Loucy (cell line): ENCODE data around the gene GDPD3.

Experiments
- H2AFZ ChIP-seq: fragments of 200-600 bp; sonication (generic); 2 replicates; pipeline ENCODE4 v1.6.0; 2016; ENCODE audit warnings: antibody characterized with exemption, mild to moderate bottlenecking, low read length, moderate library complexity
- H3F3A ChIP-seq: fragments of 200-600 bp; 2 replicates; pipeline ENCODE4 v1.6.0; 2016; ENCODE audit warnings: antibody characterized with exemption, low read depth, mild to moderate bottlenecking
- H3K27me3 ChIP-seq: fragments of 200-600 bp; sonication (generic); 2 replicates; pipeline ENCODE4 v1.6.1; 2014; ENCODE audit warnings: low read length, mild to moderate bottlenecking; ENCODE audit not compliant: insufficient read depth, poor library complexity, severe bottlenecking
- H3K36me3 ChIP-seq: fragments of 200-600 bp; sonication (generic); 2 replicates; pipeline ENCODE4 v1.6.1; 2016; ENCODE audit warnings: low read length; ENCODE audit not compliant: insufficient read depth
- H3K4me1 ChIP-seq: fragments of 200-600 bp; sonication (generic); 2 replicates; pipeline ENCODE4 v1.5.1; 2014; ENCODE audit warnings: low read length, mild to moderate bottlenecking; ENCODE audit not compliant: insufficient read depth, poor library complexity, severe bottlenecking
- H3K4me2 ChIP-seq: fragments of 200-600 bp; sonication (generic); 2 replicates; pipeline ENCODE4 v1.6.0; 2014; ENCODE audit warnings: antibody characterized with exemption, low read length, low read depth, mild to moderate bottlenecking; ENCODE audit not compliant: poor library complexity, severe bottlenecking
- H3K4me3 ChIP-seq: fragments of 200-600 bp; sonication (generic); 2 replicates; pipeline ENCODE4 v1.5.1; 2014; ENCODE audit warnings: low read length, mild to moderate bottlenecking, mixed read lengths; ENCODE audit not compliant: poor library complexity, severe bottlenecking
- H3K79me2 ChIP-seq: fragments of 200-600 bp; sonication (generic); 2 replicates; pipeline ENCODE4 v1.6.1; 2014; ENCODE audit warnings: low read length; ENCODE audit not compliant: insufficient read depth
- H3K9ac ChIP-seq: fragments of 200-600 bp; sonication (generic); 2 replicates; pipeline ENCODE4 v1.6.0; 2014; ENCODE audit warnings: mild to moderate bottlenecking, low read depth, low read length, moderate library complexity; ENCODE audit not compliant: poor library complexity, severe bottlenecking
- H3K9me2 ChIP-seq: fragments of 200-600 bp; sonication (generic); replicated peaks from 2 replicates; pipeline ENCODE4 v1.6.1; 2016; ENCODE audit warnings: low read depth, low read length, mixed read lengths
- H3K9me3 ChIP-seq: fragments of 200-600 bp; sonication (generic); 2 replicates; pipeline ENCODE4 v1.6.1; 2014; ENCODE audit warnings: mild to moderate bottlenecking, antibody characterized with exemption, low read length, low read depth; ENCODE audit not compliant: insufficient read depth
- H4K20me1 ChIP-seq: fragments of 200-600 bp; sonication (generic); 2 replicates; pipeline ENCODE4 v1.6.0; 2014; ENCODE audit warnings: antibody characterized with exemption, low read length, mild to moderate bottlenecking; ENCODE audit not compliant: insufficient read depth, poor library complexity, severe bottlenecking
- CTCF ChIP-seq: fragments of 200-600 bp; sonication (generic); conservative IDR thresholded peaks from 2 replicates; pipeline ENCODE4 v1.5.1; 2014; ENCODE audit warnings: mild to moderate bottlenecking, antibody characterized with exemption, low read length
- EZH2phosphoT487 ChIP-seq: fragments of 200-600 bp; IDR thresholded peaks from 2 replicates; pipeline ENCODE4 v1.6.1; 2018; ENCODE audit warnings: antibody characterized with exemption, mild to moderate bottlenecking, moderate library complexity, borderline replicate concordance

GDPD3 gene

GRCh38 chr16:30104090-30104489 lies 9.2 kb downstream of the GDPD3 start:
- H3K27me3 ChIP-seq: no peaks in the 10 kb centered on the region
- H3K36me3 ChIP-seq: no peaks in the 10 kb centered on the region
- TF ChIP-seq EZH2phosphoT487: no peak
- no peak for TF ChIP-seq CTCF
- H3K9me2 ChIP-seq: no peaks in the 10 kb centered on the region
- no peaks in the 10 kb centered on the region for H3K4me1 ChIP-seq
- no peaks in the 10 kb centered on the region for H3F3A ChIP-seq
- H3K4me2 ChIP-seq: no peak overlapping the region
- no peak overlapping the region for H3K4me3 ChIP-seq
- no peaks in the 10 kb centered on the region for H3K9me3 ChIP-seq
- no peak overlapping the region for H2AFZ ChIP-seq
- no peak overlapping the region for H3K9ac ChIP-seq
- no peaks in the 10 kb centered on the region for H3K79me2 ChIP-seq
- no peaks in the 10 kb centered on the region for H4K20me1 ChIP-seq

DNA sequence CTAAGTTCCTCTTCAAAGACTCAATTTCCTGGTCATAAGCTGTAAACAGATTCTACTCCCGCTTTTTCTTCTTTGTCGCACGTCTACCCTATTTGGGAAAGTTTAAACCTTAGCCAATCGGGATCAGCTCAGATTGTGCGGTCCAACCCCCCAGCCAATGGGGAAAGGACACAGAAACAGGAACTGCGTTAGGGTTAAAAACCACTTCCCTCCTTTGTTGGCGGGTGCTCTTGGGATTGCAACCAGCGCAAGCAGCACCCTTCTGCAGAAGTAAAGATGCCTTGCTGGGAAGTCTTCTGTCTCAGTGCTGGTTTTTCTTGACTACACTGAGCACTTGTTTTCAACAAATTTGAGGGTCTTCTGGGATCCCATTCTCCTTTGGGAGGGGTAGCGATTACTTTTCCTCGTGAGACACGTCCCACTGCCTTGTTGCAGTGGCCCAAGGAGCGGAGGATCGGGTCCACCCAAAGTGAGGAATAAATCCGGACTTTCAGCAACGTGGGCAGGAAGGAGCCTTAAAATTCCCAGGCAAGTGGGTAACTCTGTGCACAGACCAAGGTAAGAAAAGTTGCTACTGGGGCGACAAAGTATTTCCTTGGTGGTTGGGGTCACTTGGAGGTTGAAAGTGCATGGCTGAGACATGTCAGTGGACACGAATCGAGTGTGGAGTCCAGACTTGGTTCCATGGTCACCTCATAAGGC lies 16.3 kb downstream of the GDPD3 start:
- H3K4me3 ChIP-seq: no peak overlapping the region

DNA sequence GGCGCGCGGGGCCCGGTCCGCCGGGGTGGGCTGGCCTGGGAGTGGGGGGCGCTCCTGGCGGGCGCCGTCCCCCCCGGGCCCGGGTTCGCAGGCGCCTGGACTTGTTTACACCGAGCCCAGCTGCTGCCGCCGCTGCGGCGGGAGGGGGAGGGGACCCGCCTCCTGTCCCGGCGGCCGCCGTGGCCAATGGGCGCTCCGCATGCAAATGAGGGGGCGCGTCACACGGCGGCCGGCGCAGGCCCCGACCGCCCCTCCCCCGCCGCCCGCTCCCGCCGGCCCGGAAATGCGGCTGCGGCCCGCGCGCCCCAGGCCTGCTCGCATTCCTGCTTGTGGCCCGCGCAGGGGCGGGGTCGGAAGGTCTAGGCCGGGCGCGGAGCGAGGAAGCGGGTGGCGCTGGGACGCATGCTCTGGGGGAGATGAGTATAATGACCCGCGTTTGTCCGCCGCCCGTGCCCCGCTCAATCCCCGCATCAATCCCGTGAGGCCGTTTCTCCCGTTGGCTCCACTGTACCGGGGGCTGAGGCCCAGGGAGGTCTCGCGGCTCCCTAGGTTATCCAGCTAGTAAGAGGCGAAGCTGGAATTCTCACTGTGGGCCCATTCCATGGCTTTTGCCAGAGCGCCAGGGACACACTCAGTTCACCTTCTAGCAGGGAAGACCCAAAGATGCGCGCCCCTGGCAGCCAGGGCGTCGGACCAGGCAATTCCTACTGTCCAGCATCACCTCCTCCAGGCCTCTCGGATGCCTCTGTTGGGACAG lies 17.1 kb downstream of the GDPD3 start, which contains the start of gene YPEL3:
TSS of gene YPEL3 (minus strand) at position 109 of the 757 bp plus-strand sequence. CDS start 731 bp downstream, outside the sequence.
- Histone ChIP-seq H3K9me3 (no peaks in the 10 kb centered on the region; the same call in 1 of the 2 replicates), H3K9ac (no peak within 1 kb of the TSS), H3F3A (peaks cover 4% of the 10 kb centered on the region; the same call in 1 of the 2 replicates), H3K9me2 (no peaks in the 10 kb centered on the region), H3K36me3 (no peaks in the 10 kb centered on the region), H3K4me1 (peaks cover 11% of the 10 kb centered on the region), H2AFZ (no peak within 1 kb of the TSS), H3K27me3 (no peaks in the 10 kb centered on the region), H3K4me2 (no peak within 1 kb of the TSS), H3K4me3 (no peak within 1 kb of the TSS), H4K20me1 (no peaks in the 10 kb centered on the region), H3K79me2 (no peaks in the 10 kb centered on the region)
- no peak for TF ChIP-seq CTCF
- TF ChIP-seq EZH2phosphoT487: no peak

More for the DNA sequence above, 16.3 kb downstream of the GDPD3 start:
- Histone ChIP-seq H2AFZ (no peak overlapping the region), H3K9ac (no peak overlapping the region), H4K20me1 (no peaks in the 10 kb centered on the region), H3K9me2 (no peaks in the 10 kb centered on the region), H3K27me3 (no peaks in the 10 kb centered on the region), H3K79me2 (no peaks in the 10 kb centered on the region), H3F3A (peaks cover 4% of the 10 kb centered on the region; the same call in 1 of the 2 replicates), H3K9me3 (no peaks in the 10 kb centered on the region; the same call in 1 of the 2 replicates), H3K36me3 (no peaks in the 10 kb centered on the region), H3K4me2 (no peak overlapping the region), H3K4me1 (peaks cover 11% of the 10 kb centered on the region)
- no peak for TF ChIP-seq EZH2phosphoT487
- no peak for TF ChIP-seq CTCF
